ENCODE results near the gene CSNK2A3. TPM values are rescaled to one million over a fixed set of nuclear protein-coding genes. Genes with fewer than 3 reads are reported as not detected.

CSNK2A3 gene
- total and polyA plus RNA-seq, 10 of the 15 experiments (the other 5 are each of a cell fraction or from before 2014, with no cell fraction given), result 0.68 to 6.2 (median 1.4) TPM

DNA sequence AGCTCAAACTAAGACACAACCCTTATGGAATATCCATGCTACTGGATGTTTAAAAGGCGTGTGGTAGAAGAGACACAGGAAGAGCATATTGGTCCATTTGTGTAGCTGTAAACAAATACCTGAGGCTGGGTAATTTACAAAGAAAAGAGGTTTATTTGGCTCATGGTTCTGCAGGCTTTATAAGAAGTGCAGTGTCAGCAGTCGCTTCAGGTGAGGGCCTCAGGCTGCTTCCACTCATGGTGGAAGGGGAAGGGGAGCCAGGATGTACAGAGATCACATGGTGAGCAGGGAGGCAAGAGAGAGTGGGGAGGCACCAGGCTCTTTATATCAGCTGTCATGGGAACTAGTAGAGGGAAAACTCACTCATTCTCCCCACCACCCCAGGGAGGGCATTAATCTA lies 31.8 kb upstream of the CSNK2A3 start:
- TF ChIP-seq POLR2AphosphoS2 (IDR thresholded peaks at IDR 0.05; ENCODE audit: low read depth, low read length), result no peak
- Histone ChIP-seq H3K79me2 (ENCODE audit: control insufficient read depth, insufficient read depth, low read length) (no peaks in the 10 kb centered on the region), H3K4me1 (ENCODE audit: control insufficient read depth, insufficient read depth, low read length) (no peaks in the 10 kb centered on the region), H2AFZ (ENCODE audit: control insufficient read depth, low read depth, low read length) (no peak overlapping the region), H4K20me1 (ENCODE audit: control insufficient read depth, insufficient read depth) (no peaks in the 10 kb centered on the region), H3K4me3 (no peak overlapping the region), H3K4me2 (ENCODE audit: control insufficient read depth, insufficient read depth) (no peak overlapping the region), H3K9ac (ENCODE audit: control insufficient read depth, insufficient read depth, low read length) (no peak overlapping the region), H3K9me3 (replicated peaks; ENCODE audit: control insufficient read depth, insufficient read depth, low read length) (no peaks in the 10 kb centered on the region), H3K27ac (ENCODE audit: control insufficient read depth, insufficient read depth) (no peak overlapping the region), H3K36me3 (ENCODE audit: control insufficient read depth in 2 of 2, insufficient read depth in 2 of 2, low read length in 1 of 2) (no peaks in the 10 kb centered on the region; a peak in 1 of 4 replicates), H3K27me3 (replicated peaks in 1 of 2; ENCODE audit: control insufficient read depth in 2 of 2, insufficient read depth in 2 of 2, low read length in 1 of 2) (no peaks in the 10 kb centered on the region)
- ChIA-PET RAD21 (ENCODE audit: unreplicated experiment) (no interaction called here), POLR2A (no interaction called here), SMC1A (ENCODE audit: uncharacterized antibody, unreplicated experiment) (interaction anchor here (0.7 to 0.8 kb wide), 2 partner anchors 16 to 235 kb away, joined by 3 to 4 read pairs; no protein-coding TSS in a partner anchor), CTCF (no interaction called here)
- in situ Hi-C loops (cut with MboI) (no loop called here), intact Hi-C loops (cut with micrococcal nuclease; ENCODE audit: unreplicated experiment) (loop anchor here (5.0 kb wide), 1 partner anchor 377 kb away; no protein-coding TSS in a partner anchor)
- 7% methylated on average over 2 of the region's 2 CpGs for WGBS (ENCODE audit: insufficient coverage, insufficient replicate concordance, low lambda C conversion rate, missing lambda C conversion rate)
- ATAC-seq (no peak), DNase-seq (ENCODE audit: low read depth, low spot score) (no peak), FAIRE-seq (no peak)
- BruUV-seq (replicated peaks), result no TSS peak

DNA sequence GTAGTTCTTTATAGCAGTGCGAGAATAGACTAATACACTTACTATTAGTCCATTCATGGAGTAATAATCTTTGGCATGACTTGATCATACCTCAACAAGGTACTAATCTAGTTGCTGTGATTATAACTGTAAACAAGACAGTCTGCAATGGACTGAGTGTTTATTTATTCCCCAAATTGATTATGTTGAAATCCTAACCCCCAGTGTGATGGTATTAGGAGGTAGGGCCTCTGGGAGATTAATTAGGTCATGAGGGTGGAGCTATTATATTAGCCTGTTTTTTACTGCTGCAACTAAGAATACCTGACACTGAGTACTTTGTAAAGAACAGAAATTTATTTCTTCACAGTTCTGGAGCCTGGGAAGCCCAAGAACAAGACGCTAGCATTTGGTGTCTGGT lies 30.9 kb upstream of the CSNK2A3 start:
- H3K4me1 ChIP-seq (ENCODE audit: control insufficient read depth, insufficient read depth, low read length), result no peaks in the 10 kb centered on the region
- H4K20me1 ChIP-seq (ENCODE audit: control insufficient read depth, insufficient read depth), result no peaks in the 10 kb centered on the region
- no peak overlapping the region for H3K9ac ChIP-seq (ENCODE audit: control insufficient read depth, insufficient read depth, low read length)
- H3K36me3 ChIP-seq (ENCODE audit: control insufficient read depth in 2 of 2, insufficient read depth in 2 of 2, low read length in 1 of 2), result no peaks in the 10 kb centered on the region; a peak in 1 of 4 replicates
- ATAC-seq, result no peak
- SMC1A ChIA-PET (ENCODE audit: uncharacterized antibody, unreplicated experiment), result no interaction called here
- no peak for DNase-seq (ENCODE audit: low read depth, low spot score)
- no peak overlapping the region for H3K27ac ChIP-seq (ENCODE audit: control insufficient read depth, insufficient read depth)
- H2AFZ ChIP-seq (ENCODE audit: control insufficient read depth, low read depth, low read length), result no peak overlapping the region
- intact Hi-C loops (cut with micrococcal nuclease; ENCODE audit: unreplicated experiment), result no loop called here
- FAIRE-seq, result no peak
- no peak overlapping the region for H3K4me3 ChIP-seq
- no peak overlapping the region for H3K4me2 ChIP-seq (ENCODE audit: control insufficient read depth, insufficient read depth)
- in situ Hi-C loops (cut with MboI), result no loop called here
- CTCF ChIA-PET, result no interaction called here
- POLR2A ChIA-PET, result no interaction called here
- RAD21 ChIA-PET (ENCODE audit: unreplicated experiment), result no interaction called here
- H3K79me2 ChIP-seq (ENCODE audit: control insufficient read depth, insufficient read depth, low read length), result no peaks in the 10 kb centered on the region
- WGBS (ENCODE audit: insufficient coverage, insufficient replicate concordance, low lambda C conversion rate, missing lambda C conversion rate), result 68% methylated on average over 2 of the region's 2 CpGs
- no TSS peak for BruUV-seq (replicated peaks)
- no peak for TF ChIP-seq HDGF (IDR thresholded peaks at IDR 0.05)
- no peak for TF ChIP-seq SREBF2 (IDR thresholded peaks at IDR 0.05; ENCODE audit: low read length)
- TF ChIP-seq CREB1 (IDR thresholded peaks at IDR 0.05; ENCODE audit: low read depth), result no peak
- TF ChIP-seq ZNF207 (IDR thresholded peaks at IDR 0.05; ENCODE audit: borderline replicate concordance), result no peak
- H3K27me3 ChIP-seq (replicated peaks in 1 of 2; ENCODE audit: control insufficient read depth in 2 of 2, insufficient read depth in 2 of 2, low read length in 1 of 2), result no peaks in the 10 kb centered on the region
- no peaks in the 10 kb centered on the region for H3K9me3 ChIP-seq (replicated peaks; ENCODE audit: control insufficient read depth, insufficient read depth, low read length)

Data from GM12878 (cell line).